HG03280 (cell line): Measurements from ENCODE around the gene SAMD10.

Experiments
- ATAC-seq: cut with Tn5 transposase; IDR thresholded peaks from one replicate; pipeline ENCODE4 v1.9.1; 2021; ENCODE audit warnings: mild to moderate bottlenecking, moderate library complexity; ENCODE audit not compliant: unreplicated experiment

The SAMD10 gene

DNA sequence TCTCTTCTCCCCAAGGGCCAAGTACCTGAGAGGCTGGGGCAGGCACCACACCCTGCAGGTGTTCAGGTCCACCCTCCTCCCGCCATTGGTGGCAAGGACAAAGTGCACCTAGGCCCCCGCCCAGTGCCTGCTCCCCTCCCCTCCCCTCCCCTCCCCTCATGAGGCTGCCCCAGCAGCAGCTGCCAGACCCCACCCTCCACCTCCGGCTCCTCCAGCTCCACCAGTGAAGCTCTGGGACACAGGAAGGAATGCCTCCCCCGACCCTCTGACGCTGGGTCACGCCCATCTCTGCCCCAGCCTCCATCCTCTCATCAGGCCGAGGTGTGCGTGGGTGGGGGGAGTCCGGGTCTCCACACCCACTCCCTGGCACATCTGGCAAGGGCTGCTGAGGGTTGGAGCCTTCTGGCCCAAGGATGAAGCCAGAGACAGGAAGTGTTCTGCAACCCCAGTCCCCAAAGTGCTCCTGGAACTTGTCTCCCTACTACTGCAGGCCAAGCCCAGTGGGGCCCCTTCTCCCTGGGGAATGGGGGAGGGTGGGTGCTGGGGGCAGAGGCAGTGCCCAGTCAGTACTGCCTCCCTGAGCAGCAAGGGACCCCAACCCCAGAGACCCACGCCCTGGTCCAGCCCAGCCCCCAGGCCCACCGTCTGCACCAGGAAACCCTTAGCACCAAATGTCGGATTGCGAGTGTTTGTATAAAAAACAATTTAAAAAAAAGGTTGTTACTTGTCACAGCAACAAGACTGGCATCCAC, 21.6 kb downstream of the SAMD10 start:
- no peak for ATAC-seq

DNA sequence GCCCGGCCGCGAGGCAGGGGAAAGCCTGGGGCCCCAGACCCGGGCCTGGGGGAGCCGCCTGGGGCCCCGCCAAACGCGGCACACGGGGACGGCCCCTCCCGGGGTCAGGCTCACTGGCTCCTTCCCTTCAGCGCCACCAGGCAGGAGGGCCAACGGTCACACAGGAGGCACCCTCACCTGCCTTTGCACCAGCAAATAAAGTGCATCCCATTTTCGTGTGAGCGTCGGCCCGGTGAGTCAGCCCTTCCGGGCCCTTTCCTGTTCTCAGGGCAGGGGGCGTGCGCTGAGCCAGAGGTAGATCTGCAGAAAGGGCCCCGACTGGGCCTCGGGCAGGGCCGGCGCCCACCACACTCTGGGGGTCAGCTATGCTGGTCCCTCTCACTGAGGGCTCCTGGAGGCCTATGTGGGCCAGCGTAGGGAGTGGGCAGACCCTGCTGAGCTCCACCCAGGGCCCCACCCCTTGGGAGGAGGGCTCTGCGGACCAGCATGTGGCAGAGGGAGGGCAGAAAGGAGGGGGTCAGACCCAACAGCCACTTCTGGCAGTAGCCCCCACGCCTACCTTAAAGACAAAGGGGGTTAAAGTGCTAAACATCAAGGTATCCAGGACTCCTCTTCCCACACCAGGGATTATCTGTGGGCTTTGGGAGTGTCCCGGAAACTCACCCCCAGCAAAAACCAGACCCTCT, 22.3 kb downstream of the SAMD10 start:
- ATAC-seq: no peak

GRCh38 chr20:63956664-63957003, 22.8 kb downstream of the SAMD10 start:
- ATAC-seq: peak; percentile 4

GRCh38 chr20:63955827-63956663, 23.4 kb downstream of the SAMD10 start, which contains the start of gene UCKL1:
UCKL1 (minus strand) TSS chr20:63956416; CDS start chr20:63956372, 44 bp downstream.
- ATAC-seq: peak; percentile 75

- peak; percentile 13 for ATAC-seq
These were observed 24.1 kb downstream of the SAMD10 start for GRCh38 chr20:63955281-63955826.

GRCh38 chr20:63953764-63954429, 25.5 kb downstream of the SAMD10 start:
- ATAC-seq: no peak

- no peak for ATAC-seq
These were observed 26.7 kb downstream of the SAMD10 start for GRCh38 chr20:63952769-63953168.

GRCh38 chr20:63952210-63952535, 27.3 kb downstream of the SAMD10 start:
- ATAC-seq: no peak

DNA sequence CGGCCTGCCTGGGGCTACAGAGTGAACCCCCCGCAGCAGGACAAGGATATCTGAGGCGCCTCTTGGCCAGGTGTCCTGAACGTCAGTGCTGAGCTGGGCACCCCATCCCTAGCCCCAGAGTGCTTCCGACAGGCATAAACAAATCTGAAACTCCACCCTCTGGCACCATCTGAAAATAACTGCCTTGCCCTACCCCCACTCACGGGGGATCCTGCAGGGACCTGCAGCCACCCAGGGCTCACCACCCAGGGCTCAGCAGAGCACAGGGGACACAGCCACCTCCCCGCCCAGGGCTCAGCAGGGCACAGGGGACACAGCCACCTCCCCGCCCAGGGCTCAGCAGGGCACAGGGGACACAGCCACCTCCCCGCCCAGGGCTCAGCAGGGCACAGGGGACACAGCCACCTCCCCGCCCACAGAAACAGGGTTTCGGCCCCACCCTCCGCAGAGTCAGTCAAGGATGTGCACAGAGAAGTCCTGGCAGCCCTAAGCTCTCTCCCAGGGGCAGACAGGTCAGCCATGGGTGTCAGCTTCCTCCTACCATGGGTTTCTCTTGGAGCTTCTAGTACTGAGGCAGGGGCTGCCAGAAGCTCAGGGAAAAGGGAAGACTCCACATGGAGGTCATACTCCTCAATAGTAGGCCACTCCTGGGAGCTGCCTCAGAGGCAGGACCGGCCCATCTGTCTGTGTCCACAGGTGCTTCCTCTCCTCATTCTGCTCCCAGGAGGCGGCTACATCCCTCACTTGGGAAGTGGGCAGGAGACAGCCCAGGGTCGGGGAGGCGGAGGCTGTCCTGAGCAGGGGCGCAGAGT, 27.8 kb downstream of the SAMD10 start:
- no peak for ATAC-seq

DNA sequence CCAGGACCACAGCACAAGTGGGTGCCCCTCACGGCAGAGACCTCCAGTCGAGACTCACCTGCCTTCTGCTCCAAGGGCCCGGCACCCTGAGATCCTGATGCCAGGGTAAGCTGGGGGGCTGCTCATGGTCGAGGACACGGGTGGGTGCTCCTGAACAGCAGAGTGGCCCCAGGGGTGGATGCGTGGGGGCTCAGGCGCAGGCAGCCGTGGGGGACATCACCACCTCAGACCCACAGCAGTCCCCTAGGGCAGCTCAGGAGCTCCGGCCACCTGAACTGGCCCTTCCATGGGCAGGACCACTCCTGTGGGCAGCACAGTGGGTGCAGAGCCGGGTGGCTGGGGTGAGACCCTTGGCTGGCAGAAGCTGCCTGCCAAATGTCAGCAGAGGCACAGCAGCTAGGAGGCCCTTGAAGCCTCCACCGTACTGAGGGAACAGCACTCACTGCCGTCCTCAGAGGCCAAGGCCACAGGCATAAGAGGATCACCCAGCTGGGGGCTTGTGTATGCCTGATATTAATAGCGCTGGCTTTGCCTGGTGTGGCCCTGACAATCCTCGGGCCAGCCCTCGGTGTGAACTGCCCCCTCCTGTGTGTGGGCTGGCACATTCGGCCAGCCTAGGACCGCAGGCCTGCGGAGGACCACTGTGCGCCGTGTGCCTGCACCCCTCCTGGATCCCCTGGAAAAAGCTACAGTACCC, 28.6 kb downstream of the SAMD10 start:
- no peak for ATAC-seq

DNA sequence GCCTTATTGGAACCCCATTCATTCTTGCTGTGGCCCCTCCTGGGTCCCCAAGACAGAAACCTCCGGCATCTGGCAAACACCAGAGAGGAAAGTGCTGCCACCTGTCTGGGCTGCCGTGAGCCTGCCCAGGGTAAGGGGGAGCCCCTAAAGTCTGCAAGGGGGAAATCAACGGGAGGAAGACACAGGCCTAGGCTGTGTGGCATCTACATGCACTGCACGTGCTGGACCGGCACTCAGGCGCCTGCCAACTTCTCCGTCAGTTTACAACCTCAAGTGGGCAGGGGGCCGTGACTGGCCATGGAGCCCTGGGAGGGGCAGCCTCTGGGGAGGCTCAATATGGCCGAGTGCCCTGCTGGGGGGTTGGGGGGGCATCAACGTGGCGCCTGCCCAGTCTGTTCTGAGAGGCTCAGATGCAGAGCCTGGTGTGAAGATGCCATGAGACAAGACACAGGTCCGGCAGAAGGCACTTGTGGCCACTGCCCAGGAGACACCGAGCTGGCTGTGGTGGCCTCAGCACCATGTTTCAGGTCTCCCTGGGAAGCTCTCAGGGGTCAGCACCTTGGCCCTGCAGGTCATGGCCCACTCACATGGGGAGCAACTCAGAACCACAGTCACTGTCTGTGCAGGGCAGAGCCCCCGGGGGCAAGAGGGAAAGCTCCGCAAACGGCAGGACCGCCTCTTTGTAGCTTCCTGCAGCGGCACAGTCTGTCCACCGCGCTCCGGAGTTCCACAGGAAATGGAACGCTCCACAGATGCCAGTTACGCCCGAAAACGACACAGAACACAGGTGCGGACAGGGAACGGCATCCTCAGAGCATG, 31.6 kb downstream of the SAMD10 start:
- no peak for ATAC-seq

GRCh38 chr20:63946986-63947637, 32.3 kb downstream of the SAMD10 start:
- no peak for ATAC-seq

- ATAC-seq: no peak
These were observed 33.2 kb downstream of the SAMD10 start for GRCh38 chr20:63945921-63946920.

- ATAC-seq: no peak
These were observed 34.3 kb downstream of the SAMD10 start for GRCh38 chr20:63945031-63945658.

DNA sequence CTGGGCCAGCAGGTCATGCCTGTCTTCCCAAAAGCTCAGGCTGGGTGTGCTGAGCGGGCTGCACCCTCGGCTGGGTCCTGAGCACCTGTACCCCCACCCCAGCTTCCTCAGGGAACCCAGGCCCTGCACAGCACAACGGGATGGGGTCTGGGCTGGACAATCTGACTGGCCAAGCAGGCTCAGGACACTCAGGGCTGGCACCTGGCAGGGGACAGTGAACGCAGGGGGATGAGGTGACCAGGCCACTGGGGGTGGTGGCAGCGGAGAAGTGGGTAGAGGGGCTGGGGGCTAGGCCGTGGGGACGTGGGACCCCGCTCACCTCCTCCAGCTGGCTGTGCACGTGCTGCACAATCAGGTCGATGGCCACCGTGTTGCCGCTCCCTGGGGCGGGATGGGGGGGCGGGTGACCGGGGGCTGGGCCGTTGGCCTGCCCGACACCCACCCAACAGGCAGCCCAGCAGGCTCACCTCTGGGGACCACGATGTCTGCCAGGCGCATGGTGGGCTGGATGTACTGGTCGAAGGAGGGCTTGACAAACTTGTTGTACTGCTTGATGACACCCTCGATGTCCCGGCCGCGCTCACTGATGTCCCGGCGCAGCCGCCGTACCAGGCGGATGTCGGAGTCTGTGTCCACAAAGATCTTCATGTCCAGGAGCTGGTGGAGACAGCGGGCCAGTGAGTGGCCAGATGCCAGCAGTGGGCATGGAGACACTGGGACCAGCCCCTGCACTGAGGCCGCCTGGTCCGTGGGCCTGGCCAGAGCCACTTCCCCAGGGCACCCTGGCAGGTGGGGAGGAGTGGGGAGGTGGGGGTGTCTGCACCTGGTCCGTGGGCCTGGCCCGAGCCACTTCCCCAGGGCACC, 35.1 kb downstream of the SAMD10 start:
- ATAC-seq: no peak

GRCh38 chr20:63943808-63944077, 35.7 kb downstream of the SAMD10 start:
- ATAC-seq: no peak
